ENCODE data around the gene GHDC.

DNA sequence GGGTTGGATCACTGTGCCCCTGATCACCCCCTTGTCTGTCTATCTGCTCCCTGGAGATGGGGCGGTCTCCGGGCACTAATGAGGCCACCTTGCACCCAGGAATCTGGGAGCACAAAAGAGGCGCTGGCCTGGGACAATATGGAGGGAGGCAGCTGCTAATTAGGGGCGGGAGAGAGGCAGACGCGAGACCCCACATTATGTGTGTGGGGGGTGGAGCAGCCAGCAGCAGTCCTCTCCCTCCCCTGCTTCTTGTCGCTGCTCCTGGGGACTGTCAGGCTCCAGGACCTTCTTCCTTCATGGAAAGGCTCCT is 8.7 kb downstream of the GHDC start:
- TF ChIP-seq POLR2A (IDR thresholded peaks at IDR 0.05; ENCODE audit: low read depth) (no peak), EP300 (IDR thresholded peaks at IDR 0.05) (no peak)
- TF ChIP-seq, protein P1, sequence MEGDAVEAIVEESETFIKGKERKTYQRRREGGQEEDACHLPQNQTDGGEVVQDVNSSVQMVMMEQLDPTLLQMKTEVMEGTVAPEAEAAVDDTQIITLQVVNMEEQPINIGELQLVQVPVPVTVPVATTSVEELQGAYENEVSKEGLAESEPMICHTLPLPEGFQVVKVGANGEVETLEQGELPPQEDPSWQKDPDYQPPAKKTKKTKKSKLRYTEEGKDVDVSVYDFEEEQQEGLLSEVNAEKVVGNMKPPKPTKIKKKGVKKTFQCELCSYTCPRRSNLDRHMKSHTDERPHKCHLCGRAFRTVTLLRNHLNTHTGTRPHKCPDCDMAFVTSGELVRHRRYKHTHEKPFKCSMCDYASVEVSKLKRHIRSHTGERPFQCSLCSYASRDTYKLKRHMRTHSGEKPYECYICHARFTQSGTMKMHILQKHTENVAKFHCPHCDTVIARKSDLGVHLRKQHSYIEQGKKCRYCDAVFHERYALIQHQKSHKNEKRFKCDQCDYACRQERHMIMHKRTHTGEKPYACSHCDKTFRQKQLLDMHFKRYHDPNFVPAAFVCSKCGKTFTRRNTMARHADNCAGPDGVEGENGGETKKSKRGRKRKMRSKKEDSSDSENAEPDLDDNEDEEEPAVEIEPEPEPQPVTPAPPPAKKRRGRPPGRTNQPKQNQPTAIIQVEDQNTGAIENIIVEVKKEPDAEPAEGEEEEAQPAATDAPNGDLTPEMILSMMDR (IDR thresholded peaks at IDR 0.05) = no peak

Measured in esophagus muscularis mucosa (tissue), 4 donors.